Uterus (tissue), 4 donors: ENCODE measurements around the gene PIPOX. TPM values are rescaled to one million over a fixed set of nuclear protein-coding genes. Genes with fewer than 3 reads are reported as not detected.
A peak's percentile ranks its signal among the peaks of the same experiment; 100 is the strongest.

Experiments used
- DNase-seq, 2 donors: peaks; one replicate each; pipeline ENCODE4 v3.0.0-alpha.2; 2019 to 2020
- H3K27ac ChIP-seq, 2 donors: fragments of 200-600 bp; sonication (generic); 1 replicate in 1 of 2; 2 replicates in 1 of 2; pipeline ENCODE4 v1.5.1; 2016 to 2018
- H3K27me3 ChIP-seq, 2 donors: fragments of 200-600 bp; sonication (generic); one replicate each; pipeline ENCODE4 v1.5.1; 2018 to 2019; ENCODE audit warnings: control low read depth in 1 of 2
- H3K36me3 ChIP-seq, 2 donors: fragments of 200-600 bp; sonication (generic); one replicate each; pipeline ENCODE4 v1.5.1; 2019; ENCODE audit warnings: control low read depth in 1 of 2
- H3K4me1 ChIP-seq, 2 donors: fragments of 200-600 bp; sonication (generic); one replicate each; pipeline ENCODE4 v1.5.1; 2018 to 2019; ENCODE audit warnings: control low read depth in 1 of 2
- H3K4me3 ChIP-seq, 2 donors: fragments of 200-600 bp; sonication (generic); 1 replicate in 1 of 2; 2 replicates in 1 of 2; pipeline ENCODE4 v1.5.1; 2018 to 2019; ENCODE audit warnings: mild to moderate bottlenecking in 1 of 2
- H3K9me3 ChIP-seq, 2 donors: fragments of 200-600 bp; sonication (generic); one replicate each; pipeline ENCODE4 v1.5.1; 2019; ENCODE audit warnings: control low read depth in 1 of 2
- POLR2A ChIP-seq, 2 donors: fragments of 450-650 bp; IDR thresholded peaks; one replicate each; pipeline ENCODE4 v1.6.1; 2016; ENCODE audit warnings: antibody characterized with exemption in 2 of 2, mild to moderate bottlenecking in 1 of 2, moderate library complexity in 1 of 2
- intact Hi-C: fragments of 100-400 bp; cut with DNase I; formaldehyde crosslinking; loops from one replicate; pipeline ENCODE4 v1.15.1; 2023; ENCODE audit warnings: low total_unique reads
- total RNA-seq, 4 donors: library from RNA; depleted of rRNA in 3 of 4; stranded (reverse); fragments of >200 nt in 3 of 4; gene quantifications; one replicate each; pipeline versions ENCODE4 v1.1.0 to v1.2.4, GENCODE V29; 2014 to 2023
- TF ChIP-seq, protein P1 (sequence below), 4 experiments: fragments of 200-600 bp in 2 of 4; fragments of 450-650 bp in 2 of 4; sonication (generic) in 2 of 4; IDR thresholded peaks; one replicate each; pipeline ENCODE4 v1.5.1; 2016 to 2019; ENCODE audit warnings: antibody characterized with exemption in 4 of 4, mild to moderate bottlenecking in 2 of 4, moderate library complexity in 1 of 4
- donor health status: DM: yes; HTN: yes; CAD: no.

Gene PIPOX
- total RNA-seq, 4 donors from 2014 or later, result 0.59 to 7.4 (median 2.9) TPM

DNA sequence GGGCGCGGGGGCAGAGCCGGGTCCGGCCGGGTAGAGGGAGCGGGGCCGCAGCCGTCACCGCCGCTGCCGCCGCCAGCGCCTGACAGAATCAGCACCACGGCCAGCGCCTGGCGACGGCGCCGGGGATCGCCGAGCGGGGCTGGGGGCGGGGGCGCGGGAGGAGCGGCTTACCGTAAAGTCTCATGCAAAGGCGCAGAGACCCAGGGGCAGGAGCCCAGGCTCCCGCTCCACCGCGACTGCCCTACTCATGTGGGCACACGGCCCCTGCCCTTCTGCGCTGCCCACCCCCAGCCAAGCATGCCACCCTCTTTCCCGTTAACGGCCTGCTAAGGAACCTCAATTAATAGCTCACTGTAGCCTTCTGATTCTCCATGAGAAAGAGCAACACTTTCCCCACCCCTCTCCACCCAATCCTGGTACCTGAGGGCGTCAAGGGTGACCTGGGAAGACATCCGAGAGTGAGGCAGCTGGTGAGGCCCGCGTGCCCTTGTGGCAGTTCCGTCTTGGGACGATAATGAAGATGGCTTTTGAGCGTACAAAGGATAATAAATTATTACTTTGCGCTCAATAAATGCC, 36.9 kb upstream of the PIPOX start, which contains the start of gene SEZ6:
Gene SEZ6, minus strand, starts transcription at position 98 of the 576 bp plus-strand sequence. CDS start 164 bp downstream, outside the sequence.
- peaks cover 7 to 11% of the 10 kb centered on the region in 2 donors for H3K27me3 ChIP-seq
- H3K4me3 ChIP-seq, result no peak within 1 kb of the TSS
- intact Hi-C loops, result no loop called here
- H3K27ac ChIP-seq, result no peak within 1 kb of the TSS
- peaks cover 0 to 12% of the 10 kb centered on the region in 2 donors for H3K4me1 ChIP-seq
- DNase-seq, result peak; percentile 24 to 63
- TF ChIP-seq, protein P1, sequence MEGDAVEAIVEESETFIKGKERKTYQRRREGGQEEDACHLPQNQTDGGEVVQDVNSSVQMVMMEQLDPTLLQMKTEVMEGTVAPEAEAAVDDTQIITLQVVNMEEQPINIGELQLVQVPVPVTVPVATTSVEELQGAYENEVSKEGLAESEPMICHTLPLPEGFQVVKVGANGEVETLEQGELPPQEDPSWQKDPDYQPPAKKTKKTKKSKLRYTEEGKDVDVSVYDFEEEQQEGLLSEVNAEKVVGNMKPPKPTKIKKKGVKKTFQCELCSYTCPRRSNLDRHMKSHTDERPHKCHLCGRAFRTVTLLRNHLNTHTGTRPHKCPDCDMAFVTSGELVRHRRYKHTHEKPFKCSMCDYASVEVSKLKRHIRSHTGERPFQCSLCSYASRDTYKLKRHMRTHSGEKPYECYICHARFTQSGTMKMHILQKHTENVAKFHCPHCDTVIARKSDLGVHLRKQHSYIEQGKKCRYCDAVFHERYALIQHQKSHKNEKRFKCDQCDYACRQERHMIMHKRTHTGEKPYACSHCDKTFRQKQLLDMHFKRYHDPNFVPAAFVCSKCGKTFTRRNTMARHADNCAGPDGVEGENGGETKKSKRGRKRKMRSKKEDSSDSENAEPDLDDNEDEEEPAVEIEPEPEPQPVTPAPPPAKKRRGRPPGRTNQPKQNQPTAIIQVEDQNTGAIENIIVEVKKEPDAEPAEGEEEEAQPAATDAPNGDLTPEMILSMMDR (IDR thresholded peaks at IDR 0.05), result peak in 3 of 4 experiments; percentile 16 to 39 (median 20)
- no peak for TF ChIP-seq POLR2A (IDR thresholded peaks at IDR 0.05)
- H3K36me3 ChIP-seq, result no peaks in the 10 kb centered on the region
- no peaks in the 10 kb centered on the region for H3K9me3 ChIP-seq

DNA sequence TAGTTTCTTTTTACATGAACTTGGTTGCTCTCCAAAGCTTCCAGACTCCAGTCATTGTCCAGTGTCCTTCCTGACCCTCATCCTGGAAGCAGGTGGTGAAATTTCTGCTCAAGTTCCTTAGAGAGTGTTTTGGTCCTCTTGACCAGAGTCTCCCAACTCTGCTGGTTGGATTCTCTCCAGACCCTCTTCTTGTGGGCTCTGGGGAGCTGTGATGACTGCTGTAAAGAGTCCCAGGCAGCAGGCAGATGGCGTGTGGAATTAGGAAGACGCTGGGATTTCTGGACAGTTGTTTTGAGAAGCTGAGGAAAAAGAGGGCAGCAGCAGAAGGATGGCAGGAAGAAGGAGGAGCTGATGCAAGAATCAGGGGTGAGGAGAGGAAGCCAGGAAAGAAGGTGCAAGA, 35.5 kb upstream of the PIPOX start:
- H3K9me3 ChIP-seq, result no peaks in the 10 kb centered on the region
- peaks cover 0 to 12% of the 10 kb centered on the region in 2 donors for H3K4me1 ChIP-seq
- intact Hi-C loops, result no loop called here
- no peaks in the 10 kb centered on the region for H3K36me3 ChIP-seq
- no peak overlapping the region for H3K27ac ChIP-seq
- no peak overlapping the region for H3K4me3 ChIP-seq
- no peak for DNase-seq
- TF ChIP-seq, protein P1 (IDR thresholded peaks at IDR 0.05), result no peak
- TF ChIP-seq POLR2A (IDR thresholded peaks at IDR 0.05), result no peak
- H3K27me3 ChIP-seq, result peaks cover 7 to 11% of the 10 kb centered on the region in 2 donors

DNA sequence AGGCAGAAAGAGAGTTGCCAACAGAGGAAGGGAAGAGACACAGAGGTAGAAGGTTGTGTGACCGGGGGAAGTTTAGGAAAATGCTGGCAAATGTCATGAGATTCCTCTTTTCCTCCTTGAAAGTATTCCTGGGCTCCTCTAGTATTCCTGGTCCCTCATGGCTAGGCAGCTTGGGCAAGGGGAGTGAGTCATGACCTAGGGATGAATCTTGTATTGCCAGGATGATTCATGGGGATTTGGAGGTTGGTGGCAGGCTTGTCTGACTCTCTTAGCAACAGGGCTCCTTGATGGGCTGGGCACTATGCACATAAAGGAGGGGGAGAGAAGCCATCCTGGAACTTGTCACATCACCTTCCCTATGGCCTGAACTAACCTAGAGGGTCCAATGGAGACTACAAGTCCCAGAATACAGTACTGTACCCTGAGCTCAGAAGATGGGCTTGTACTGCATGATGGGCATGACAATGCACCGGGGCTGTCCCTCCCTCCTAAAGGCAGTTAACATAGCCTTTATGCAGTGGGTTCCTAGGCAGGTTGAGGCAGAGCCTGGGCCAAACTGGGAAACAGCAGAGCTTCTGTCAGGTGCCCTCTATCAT, 35.0 kb upstream of the PIPOX start:
- peaks cover 7 to 11% of the 10 kb centered on the region in 2 donors for H3K27me3 ChIP-seq
- intact Hi-C loops, result no loop called here

DNA sequence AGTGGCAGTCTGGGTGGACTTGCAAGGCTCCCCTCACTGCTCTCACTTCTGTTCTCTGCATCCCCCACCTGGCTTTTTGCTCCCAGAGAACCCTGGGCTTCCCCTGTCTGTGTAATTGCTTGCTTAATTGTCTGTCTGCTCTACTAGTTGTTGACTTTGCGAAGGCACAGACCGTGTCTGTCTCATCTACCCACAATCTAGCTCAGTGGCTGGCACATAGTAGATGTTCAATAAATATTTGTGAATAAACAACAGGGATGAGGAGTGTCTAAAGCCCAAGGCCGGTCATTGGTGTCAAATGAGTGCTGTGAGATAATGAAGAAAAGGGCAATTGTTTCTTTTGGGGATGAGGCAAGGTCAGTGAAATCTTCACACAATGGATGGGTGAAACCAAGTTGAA, 34.4 kb upstream of the PIPOX start:
- no peak for DNase-seq
- peaks cover 0 to 12% of the 10 kb centered on the region in 2 donors for H3K4me1 ChIP-seq
- intact Hi-C loops, result no loop called here
- TF ChIP-seq, protein P1 (IDR thresholded peaks at IDR 0.05), result no peak
- TF ChIP-seq POLR2A (IDR thresholded peaks at IDR 0.05), result no peak
- no peak overlapping the region for H3K27ac ChIP-seq
- peaks cover 7 to 11% of the 10 kb centered on the region in 2 donors for H3K27me3 ChIP-seq
- no peak overlapping the region for H3K4me3 ChIP-seq
- H3K9me3 ChIP-seq, result no peaks in the 10 kb centered on the region
- H3K36me3 ChIP-seq, result no peaks in the 10 kb centered on the region

More for the DNA sequence above, 35.0 kb upstream of the PIPOX start:
- Histone ChIP-seq H3K36me3 (no peaks in the 10 kb centered on the region), H3K27ac (no peak overlapping the region), H3K4me3 (no peak overlapping the region), H3K4me1 (peaks cover 0 to 12% of the 10 kb centered on the region in 2 donors), H3K9me3 (no peaks in the 10 kb centered on the region)
- TF ChIP-seq POLR2A (IDR thresholded peaks at IDR 0.05), result no peak
- TF ChIP-seq, protein P1 (IDR thresholded peaks at IDR 0.05), result no peak
- no peak for DNase-seq

DNA sequence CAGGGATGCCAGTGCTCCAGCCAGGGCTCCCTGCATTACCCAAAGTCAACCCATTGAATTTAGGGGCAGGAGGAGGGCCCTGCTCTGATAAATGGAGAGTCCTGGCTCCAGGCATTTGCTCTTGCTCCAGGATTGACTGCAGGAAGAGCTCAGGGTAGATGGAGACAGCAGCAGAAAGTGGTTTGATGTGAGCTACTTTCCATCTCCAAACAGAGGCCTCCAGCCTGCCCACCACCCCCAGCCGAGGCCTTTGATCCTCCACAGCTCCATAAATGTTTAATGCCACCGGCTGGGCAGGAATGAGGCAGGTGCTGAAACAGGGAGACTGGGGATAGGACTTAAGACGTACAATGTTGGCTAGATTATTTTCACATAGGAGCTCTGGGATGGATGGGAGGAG, 32.8 kb upstream of the PIPOX start:
- intact Hi-C loops, result no loop called here
- Histone ChIP-seq H3K27ac (no peak overlapping the region), H3K4me3 (no peak overlapping the region), H3K9me3 (no peaks in the 10 kb centered on the region), H3K27me3 (peaks cover 2% of the 10 kb centered on the region in 2 donors), H3K4me1 (peaks cover 0 to 12% of the 10 kb centered on the region in 2 donors), H3K36me3 (no peaks in the 10 kb centered on the region)
- no peak for DNase-seq
- no peak for TF ChIP-seq POLR2A (IDR thresholded peaks at IDR 0.05)
- TF ChIP-seq, protein P1 (IDR thresholded peaks at IDR 0.05), result no peak
